Liver (tissue), 3 donors: ENCODE measurements around the gene NFATC2.

Experiments
- ATF3 ChIP-seq: IDR thresholded peaks from 2 replicates; pipeline ENCODE4 v1.6.1; 2016; ENCODE audit warnings: antibody characterized with exemption
- CTCF ChIP-seq: fragments of 150-350 bp; IDR thresholded peaks from 2 replicates; pipeline ENCODE4 v1.5.1; 2017; ENCODE audit warnings: improper control_type of control experiment, low read depth, low read length; ENCODE audit not compliant: missing input control
- GABPA ChIP-seq, 2 donors: IDR thresholded peaks in 1 of 2; conservative IDR thresholded peaks in 1 of 2; 2 replicates each; pipeline ENCODE4 v1.6.1; 2016; ENCODE audit warnings: antibody characterized with exemption in 2 of 2, mild to moderate bottlenecking in 1 of 2, moderate library complexity in 1 of 2
- JUND ChIP-seq, 2 donors: IDR thresholded peaks; 2 replicates each; pipeline ENCODE4 v1.6.1; 2016; ENCODE audit warnings: antibody characterized with exemption in 2 of 2
- MAX ChIP-seq: IDR thresholded peaks from 2 replicates; pipeline ENCODE4 v1.6.1; 2016; ENCODE audit warnings: antibody characterized with exemption
- NR2F2 ChIP-seq: IDR thresholded peaks from 2 replicates; pipeline ENCODE4 v1.6.1; 2016; ENCODE audit warnings: antibody characterized with exemption
- RAD21 ChIP-seq, 2 donors: IDR thresholded peaks; 2 replicates each; pipeline ENCODE4 v1.6.1; 2016; ENCODE audit warnings: antibody characterized with exemption in 2 of 2, mild to moderate bottlenecking in 2 of 2
- REST ChIP-seq: IDR thresholded peaks from 2 replicates; pipeline ENCODE4 v1.6.1; 2016; ENCODE audit warnings: antibody characterized with exemption, mild to moderate bottlenecking
- RXRA ChIP-seq, 2 donors: IDR thresholded peaks; 2 replicates each; pipeline ENCODE4 v1.6.1; 2017 to 2018; ENCODE audit warnings: antibody characterized with exemption in 2 of 2, mild to moderate bottlenecking in 1 of 2
- SP1 ChIP-seq: IDR thresholded peaks from 2 replicates; pipeline ENCODE4 v1.6.1; 2018; ENCODE audit warnings: antibody characterized with exemption, mild to moderate bottlenecking
- TAF1 ChIP-seq: conservative IDR thresholded peaks from 2 replicates; pipeline ENCODE4 v1.6.1; 2016; ENCODE audit warnings: antibody characterized with exemption, mild to moderate bottlenecking
- YY1 ChIP-seq: IDR thresholded peaks from 2 replicates; pipeline ENCODE4 v1.6.1; 2016; ENCODE audit warnings: antibody characterized with exemption, mild to moderate bottlenecking
- ZBTB33 ChIP-seq: IDR thresholded peaks from 2 replicates; pipeline ENCODE4 v1.6.1; 2016; ENCODE audit warnings: antibody characterized with exemption
- donor health status: healthy.
- donor health status: healthy.

GRCh38 chr20:51517839-51518238, 24.7 kb downstream of the NFATC2 start:
- no peak for TF ChIP-seq GABPA (IDR thresholded peaks at IDR 0.05 in 1 of 2, conservative IDR thresholded peaks at IDR 0.05 in 1 of 2)
- TF ChIP-seq CTCF: no peak
- no peak for TF ChIP-seq REST
- no peak for TF ChIP-seq TAF1
- TF ChIP-seq JUND (IDR thresholded peaks at IDR 0.05): no peak
- TF ChIP-seq YY1: no peak
- TF ChIP-seq SP1: no peak
- no peak for TF ChIP-seq MAX
- no peak for TF ChIP-seq ATF3
- TF ChIP-seq ZBTB33: no peak
- TF ChIP-seq RXRA (IDR thresholded peaks at IDR 0.05): no peak
- no peak for TF ChIP-seq NR2F2
- TF ChIP-seq RAD21 (IDR thresholded peaks at IDR 0.05): no peak
